Spleen (tissue), 11 donors: ENCODE data around the gene OLFM1. TPM values are rescaled to one million over a fixed set of nuclear protein-coding genes. Genes with fewer than 3 reads are reported as not detected.

Experiments
- DNase-seq: peaks from one replicate; pipeline ENCODE4 v3.0.0-alpha.2; 2020
- H3K27ac ChIP-seq, 8 donors: fragments of 200-600 bp; sonication (generic) in 7 of 8; 1 replicate in 4 of 8; 2 replicates in 4 of 8; pipeline versions ENCODE4 v1.5.0 to v1.8.0; 2016 to 2021; ENCODE audit warnings: inconsistent platforms in 4 of 8, mild to moderate bottlenecking in 4 of 8, moderate library complexity in 1 of 8
- H3K27me3 ChIP-seq, 7 donors: fragments of 200-600 bp; sonication (generic) in 6 of 7; replicated peaks in 1 of 7; 1 replicate in 4 of 7; 2 replicates in 3 of 7; pipeline versions ENCODE4 v1.5.0 to v1.8.0; 2016 to 2021; ENCODE audit warnings: inconsistent platforms in 3 of 7, mild to moderate bottlenecking in 1 of 7
- H3K36me3 ChIP-seq, 6 donors: fragments of 200-600 bp; sonication (generic) in 5 of 6; 1 replicate in 4 of 6; 2 replicates in 2 of 6; pipeline versions ENCODE4 v1.5.0 to v1.8.0; 2016 to 2021; ENCODE audit warnings: inconsistent platforms in 2 of 6
- H3K4me1 ChIP-seq, 6 donors: fragments of 200-600 bp; sonication (generic) in 5 of 6; 1 replicate in 3 of 6; 2 replicates in 3 of 6; pipeline versions ENCODE4 v1.5.0 to v1.8.0; 2016 to 2021; ENCODE audit warnings: inconsistent platforms in 3 of 6
- H3K4me3 ChIP-seq, 8 donors: fragments of 200-600 bp; sonication (generic) in 7 of 8; 1 replicate in 4 of 8; 2 replicates in 4 of 8; pipeline versions ENCODE4 v1.5.0 to v1.8.0; 2016 to 2021; ENCODE audit warnings: inconsistent platforms in 4 of 8, mild to moderate bottlenecking in 4 of 8, moderate library complexity in 2 of 8
- H3K9me3 ChIP-seq, 8 donors: fragments of 200-600 bp; sonication (generic) in 7 of 8; 1 replicate in 4 of 8; 2 replicates in 4 of 8; pipeline versions ENCODE4 v1.5.0 to v1.8.0; 2016 to 2021; ENCODE audit warnings: inconsistent platforms in 4 of 8
- CTCF ChIP-seq, 11 experiments: fragments of 200-600 bp in 7 of 11; fragments of 450-650 bp in 4 of 11; sonication (generic) in 4 of 11; IDR thresholded peaks in 8 of 11; conservative IDR thresholded peaks in 3 of 11; 1 replicate in 7 of 11; 2 replicates in 4 of 11; pipeline versions ENCODE4 v1.4.0 to v1.8.0; 2016 to 2021; ENCODE audit warnings: antibody characterized with exemption in 11 of 11, inconsistent platforms in 4 of 11, mild to moderate bottlenecking in 1 of 11
- POLR2A ChIP-seq, 3 donors: fragments of 450-650 bp; IDR thresholded peaks; one replicate each; pipeline ENCODE4 v1.5.1; 2017; ENCODE audit warnings: antibody characterized with exemption in 3 of 3, mild to moderate bottlenecking in 1 of 3
- POLR2AphosphoS5 ChIP-seq, 3 donors: sonication (generic); formaldehyde crosslinking; IDR thresholded peaks; one replicate each; pipeline ENCODE4 v1.5.1; 2017; ENCODE audit warnings: antibody characterized with exemption in 3 of 3
- WGBS, 5 donors: extraction: QIAGEN DNeasy Blood & Tissue Kit in 3 of 5; methylation state at CpG; one replicate each; pipeline versions ENCODE4 v1.1.5 to v1.1.7; 2013 to 2018; 5-methylcytosine and 5-hydroxymethylcytosine counted together
- intact Hi-C: fragments of 100-400 bp; cut with DNase I; formaldehyde crosslinking; loops from one replicate; pipeline ENCODE4 v1.15.0; 2023; ENCODE audit warnings: low total_unique reads
- polyA plus RNA-seq, 3 donors: library from polyadenylated mRNA; stranded (reverse); fragments of 200-250 nt; gene quantifications; one replicate each; pipeline ENCODE4 v1.2.1, GENCODE V29; 2013
- total RNA-seq, 7 donors: library from RNA; depleted of rRNA in 3 of 7; stranded (reverse); fragments of >200 nt in 3 of 7; fragmentation: NEBNext Ultra II Directional in 4 of 7; extraction: Animal tissue kit (Norgen Biotek cat#: 25700) in 4 of 7; gene quantifications; one replicate each; pipeline versions ENCODE4 v1.1.0 to v1.2.1, GENCODE V29; 2016 to 2021
- donor health status: healthy with polysubstance abuse.
- donor health status: DM: no; HTN: no; CAD: no; lungs with moderate emphysema.
- donor health status: DM: no; HTN: no; CAD: no.
- donor health status: Bipolar disorder and iron deficiency.
- donor health status: healthy.
- donor health status: DM: no; HTN: no; CAD: no.
- donor health status: DM: yes; HTN: yes; CAD: no.

Gene OLFM1
- total and polyA plus RNA-seq, 10 donors = 5.9 to 109 (median 44.7) TPM

GRCh38 chr9:135127718-135128670 is 40.5 kb downstream of the OLFM1 start:
- intact Hi-C loops = no loop called here
- TF ChIP-seq POLR2A (IDR thresholded peaks at IDR 0.05) (no peak), POLR2AphosphoS5 (IDR thresholded peaks at IDR 0.05) (no peak), CTCF (IDR thresholded peaks at IDR 0.05 in 8 of 11, conservative IDR thresholded peaks at IDR 0.05 in 3 of 11) (no peak)

GRCh38 chr9:135129137-135129695 is 41.7 kb downstream of the OLFM1 start:
- TF ChIP-seq POLR2AphosphoS5 (IDR thresholded peaks at IDR 0.05) = no peak
- no peak for TF ChIP-seq POLR2A (IDR thresholded peaks at IDR 0.05)
- no peak for TF ChIP-seq CTCF (IDR thresholded peaks at IDR 0.05 in 8 of 11, conservative IDR thresholded peaks at IDR 0.05 in 3 of 11)
- Histone ChIP-seq H3K9me3 (peaks cover 0 to 13% (median 4%) of the 10 kb centered on the region in 8 donors), H3K27ac (no peak overlapping the region), H3K4me1 (no peaks in the 10 kb centered on the region), H3K27me3 (peaks cover 0 to 54% (median 0%) of the 10 kb centered on the region in 7 donors), H3K36me3 (no peaks in the 10 kb centered on the region), H3K4me3 (no peak overlapping the region)
- 73 to 91% (median 88%) methylated on average over 6 to 7 of the region's 7 CpGs for WGBS, 5 donors
- no peak for DNase-seq
- intact Hi-C loops = no loop called here

More at GRCh38 chr9:135127718-135128670, 40.5 kb downstream of the OLFM1 start:
- no peaks in the 10 kb centered on the region for H3K4me1 ChIP-seq
- H3K9me3 ChIP-seq = peaks cover 0 to 13% (median 4%) of the 10 kb centered on the region in 8 donors
- WGBS, 5 donors = 60 to 64% (median 62%) methylated on average over 22 to 23 of the region's 23 CpGs
- no peaks in the 10 kb centered on the region for H3K36me3 ChIP-seq
- no peak for DNase-seq
- no peak overlapping the region for H3K27ac ChIP-seq
- H3K27me3 ChIP-seq = peaks cover 0 to 42% (median 0%) of the 10 kb centered on the region in 7 donors
- no peak overlapping the region for H3K4me3 ChIP-seq

DNA sequence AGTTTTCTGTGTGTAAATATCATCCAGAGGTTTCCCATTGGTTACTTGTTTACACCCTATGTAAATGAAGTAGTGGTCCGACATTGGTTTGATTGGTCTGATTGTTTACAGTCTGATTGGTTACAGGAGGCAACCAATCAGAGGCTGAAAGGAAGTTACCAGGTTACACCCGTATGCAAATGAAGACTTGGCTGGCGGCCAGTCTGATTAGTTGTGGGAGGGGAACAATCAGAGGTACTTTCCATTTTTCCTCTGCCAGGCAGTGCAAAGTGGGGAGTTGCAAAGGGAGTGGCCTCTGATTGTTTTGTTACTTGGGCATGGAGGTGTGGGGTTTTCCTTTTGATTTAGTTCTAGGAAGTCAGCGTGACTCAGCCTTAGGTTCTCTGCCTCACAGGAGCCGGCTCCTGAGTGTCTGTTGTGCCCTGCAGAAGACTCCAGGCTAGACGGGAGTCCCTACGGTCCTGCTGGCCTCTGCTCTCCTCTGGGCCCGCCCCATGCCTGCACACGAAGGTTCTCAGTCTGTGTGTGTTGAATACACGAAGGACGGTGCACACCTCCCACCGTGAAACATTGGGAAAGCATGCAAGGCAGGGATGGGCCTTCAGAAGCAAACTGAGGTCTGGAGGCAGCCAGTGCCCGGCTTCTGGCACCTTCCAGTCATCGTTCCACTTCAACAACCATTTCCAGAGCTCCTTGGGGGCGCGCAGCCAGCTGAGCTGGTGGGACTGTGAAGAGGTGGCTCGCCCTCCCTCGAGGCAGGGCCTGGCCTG is 42.9 kb downstream of the OLFM1 start:
- H3K27me3 ChIP-seq = peaks cover 0 to 57% (median 0%) of the 10 kb centered on the region in 7 donors
- no peak for TF ChIP-seq POLR2AphosphoS5 (IDR thresholded peaks at IDR 0.05)
- no peak for TF ChIP-seq CTCF (IDR thresholded peaks at IDR 0.05 in 8 of 11, conservative IDR thresholded peaks at IDR 0.05 in 3 of 11)
- TF ChIP-seq POLR2A (IDR thresholded peaks at IDR 0.05) = no peak
- 58 to 84% (median 81%) methylated on average over 17 to 18 of the region's 18 CpGs for WGBS, 5 donors
- no peak overlapping the region for H3K27ac ChIP-seq
- DNase-seq = no peak
- intact Hi-C loops = no loop called here
- H3K4me3 ChIP-seq = no peak overlapping the region
- H3K4me1 ChIP-seq = no peaks in the 10 kb centered on the region
- no peaks in the 10 kb centered on the region for H3K36me3 ChIP-seq
- H3K9me3 ChIP-seq = peaks cover 0 to 23% (median 4%) of the 10 kb centered on the region in 8 donors
